Transverse colon (tissue), 3 donors: Measurements from ENCODE around the gene BMPER.

Experiments used
- POLR2A ChIP-seq: fragments of 450-650 bp; IDR thresholded peaks from one replicate; pipeline ENCODE4 v1.6.1; 2016; ENCODE audit warnings: antibody characterized with exemption, mild to moderate bottlenecking, moderate library complexity
- TF ChIP-seq, protein P1 (sequence below), 5 experiments: fragments of 200-600 bp in 3 of 5; fragments of 450-650 bp in 2 of 5; sonication (generic) in 3 of 5; IDR thresholded peaks; 1 replicate in 2 of 5; 2 replicates in 3 of 5; pipeline ENCODE4 v1.5.1; 2016 to 2017; ENCODE audit warnings: antibody characterized with exemption in 5 of 5, inconsistent platforms in 3 of 5, mild to moderate bottlenecking in 2 of 5, moderate library complexity in 1 of 5

DNA sequence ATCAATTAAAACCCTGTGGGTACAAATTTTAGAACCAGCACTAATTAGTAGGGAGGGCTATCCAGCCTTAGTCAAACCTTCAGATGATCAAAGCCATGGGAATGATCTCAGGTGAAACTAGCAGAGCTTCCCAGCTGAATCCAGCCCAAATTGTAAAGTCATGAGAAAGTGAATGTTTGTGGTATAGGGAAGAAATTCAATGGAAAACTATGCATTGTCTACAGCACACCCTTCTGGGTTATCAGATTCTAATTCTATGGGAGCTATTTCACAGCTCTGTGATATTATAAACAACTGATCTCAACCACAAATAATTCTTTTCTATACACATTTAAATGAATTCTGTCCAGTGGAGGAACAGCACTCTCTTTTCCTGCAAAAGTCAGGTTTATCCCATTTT lies 24.6 kb upstream of the BMPER start:
- TF ChIP-seq, protein P1, sequence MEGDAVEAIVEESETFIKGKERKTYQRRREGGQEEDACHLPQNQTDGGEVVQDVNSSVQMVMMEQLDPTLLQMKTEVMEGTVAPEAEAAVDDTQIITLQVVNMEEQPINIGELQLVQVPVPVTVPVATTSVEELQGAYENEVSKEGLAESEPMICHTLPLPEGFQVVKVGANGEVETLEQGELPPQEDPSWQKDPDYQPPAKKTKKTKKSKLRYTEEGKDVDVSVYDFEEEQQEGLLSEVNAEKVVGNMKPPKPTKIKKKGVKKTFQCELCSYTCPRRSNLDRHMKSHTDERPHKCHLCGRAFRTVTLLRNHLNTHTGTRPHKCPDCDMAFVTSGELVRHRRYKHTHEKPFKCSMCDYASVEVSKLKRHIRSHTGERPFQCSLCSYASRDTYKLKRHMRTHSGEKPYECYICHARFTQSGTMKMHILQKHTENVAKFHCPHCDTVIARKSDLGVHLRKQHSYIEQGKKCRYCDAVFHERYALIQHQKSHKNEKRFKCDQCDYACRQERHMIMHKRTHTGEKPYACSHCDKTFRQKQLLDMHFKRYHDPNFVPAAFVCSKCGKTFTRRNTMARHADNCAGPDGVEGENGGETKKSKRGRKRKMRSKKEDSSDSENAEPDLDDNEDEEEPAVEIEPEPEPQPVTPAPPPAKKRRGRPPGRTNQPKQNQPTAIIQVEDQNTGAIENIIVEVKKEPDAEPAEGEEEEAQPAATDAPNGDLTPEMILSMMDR (IDR thresholded peaks at IDR 0.05) = no peak
- no peak for TF ChIP-seq POLR2A
